ENCODE results near the gene CTNNBL1. TPM values are rescaled to one million over a fixed set of nuclear protein-coding genes. Genes with fewer than 3 reads are reported as not detected.
"Not testable (repeated sequence)": the region's sequence is repeated elsewhere in the genome, so short reads cannot be mapped to it uniquely, and the experiment has no call there.

Gene CTNNBL1
- polyA plus RNA-seq, 1 of the 3 experiments (the other 2 are of a cell fraction), result 29.5 TPM

GRCh38 chr20:37700301-37700700 lies 6.5 kb downstream of the CTNNBL1 start:
- Histone ChIP-seq H3K9me2 (no peaks in the 10 kb centered on the region), H3K27me3 (ENCODE audit: insufficient read depth) (no peaks in the 10 kb centered on the region), H3K4me2 (no peak overlapping the region), H3F3A (replicated peaks; ENCODE audit: insufficient read depth) (no peaks in the 10 kb centered on the region), H3K27ac (ENCODE audit: low read depth in 2 of 2, low read length in 1 of 2) (no peak overlapping the region), H3K79me2 (ENCODE audit: insufficient read depth) (peaks cover 66% of the 10 kb centered on the region), H3K36me3 (replicated peaks in 1 of 2; ENCODE audit: control insufficient read depth in 1 of 2, insufficient read depth in 2 of 2, low read length in 1 of 2) (peaks cover 0 to 3% of the 10 kb centered on the region in 2 experiments), H3K9me3 (no peaks in the 10 kb centered on the region), H3K4me1 (ENCODE audit: control insufficient read depth in 1 of 2, insufficient read depth in 2 of 2, low read depth in 1 of 2, low read length in 1 of 2) (peaks cover 0 to 8% of the 10 kb centered on the region in 2 experiments; a peak in 2 of 4 replicates), H4K20me1 (ENCODE audit: insufficient read depth) (no peaks in the 10 kb centered on the region; the same call in 1 of the 2 replicates), H3K4me3 (ENCODE audit: low read depth in 2 of 2, low read length in 1 of 2) (no peak overlapping the region), H3K9ac (no peak overlapping the region), H2AFZ (ENCODE audit: low read depth) (no peak overlapping the region)
- DNase-seq, result no peak
- 94% methylated on average over 4 of the region's 4 CpGs for WGBS (ENCODE audit: low lambda C conversion rate)
- ChIA-PET POLR2A (no interaction called here), CTCF (interaction anchor here (1.3 to 1.6 kb wide), 3 partner anchors 10 to 60 kb away, joined by 3 to 5 read pairs (median 4); no protein-coding TSS in a partner anchor)
- no peak for TF ChIP-seq SMC3 (IDR thresholded peaks at IDR 0.05; ENCODE audit: low read depth, low read length)
- no peak for TF ChIP-seq PBX3 (IDR thresholded peaks at IDR 0.05)
- TF ChIP-seq EP300 (IDR thresholded peaks at IDR 0.05; ENCODE audit: borderline replicate concordance in 1 of 2, low read depth in 1 of 2, low read length in 1 of 2), result no peak
- TF ChIP-seq GABPA (IDR thresholded peaks at IDR 0.05; ENCODE audit: low read depth), result no peak
- TF ChIP-seq MEF2A (IDR thresholded peaks at IDR 0.05; ENCODE audit: borderline replicate concordance, low read depth), result no peak
- TF ChIP-seq NFIC (IDR thresholded peaks at IDR 0.05; ENCODE audit: borderline replicate concordance), result no peak
- no peak for TF ChIP-seq RXRA (IDR thresholded peaks at IDR 0.05; ENCODE audit: borderline replicate concordance, low read depth)
- no peak for TF ChIP-seq MAX (IDR thresholded peaks at IDR 0.05; ENCODE audit: low read depth)
- no peak for TF ChIP-seq REST (IDR thresholded peaks at IDR 0.05; ENCODE audit: low read depth, low read length)
- TF ChIP-seq POLR2AphosphoS5 (IDR thresholded peaks at IDR 0.05; ENCODE audit: low read depth, low read length), result no peak
- no peak for TF ChIP-seq GATA2 (CRISPR knock-in tag; IDR thresholded peaks at IDR 0.05)
- TF ChIP-seq SIN3A (IDR thresholded peaks at IDR 0.05; ENCODE audit: borderline replicate concordance, low read depth, low read length), result no peak
- TF ChIP-seq FOSL2 (IDR thresholded peaks at IDR 0.05; ENCODE audit: borderline replicate concordance, low read depth), result no peak
- TF ChIP-seq RAD21 (IDR thresholded peaks at IDR 0.05; ENCODE audit: low read length), result no peak
- TF ChIP-seq MXI1 (IDR thresholded peaks at IDR 0.05; ENCODE audit: low read depth, low read length), result no peak

GRCh38 chr20:37701676-37702075 lies 7.8 kb downstream of the CTNNBL1 start:
- DNase-seq; H3K4me3 ChIP-seq (ENCODE audit: low read depth in 2 of 2, low read length in 1 of 2); H3K4me2 ChIP-seq; H3K9me3 ChIP-seq; H3K9me2 ChIP-seq; H2AFZ ChIP-seq (ENCODE audit: low read depth); H3F3A ChIP-seq (replicated peaks; ENCODE audit: insufficient read depth); H3K27me3 ChIP-seq (ENCODE audit: insufficient read depth); H3K36me3 ChIP-seq (replicated peaks in 1 of 2; ENCODE audit: control insufficient read depth in 1 of 2, insufficient read depth in 2 of 2, low read length in 1 of 2); H3K4me1 ChIP-seq (ENCODE audit: control insufficient read depth in 1 of 2, insufficient read depth in 2 of 2, low read depth in 1 of 2, low read length in 1 of 2); H4K20me1 ChIP-seq (ENCODE audit: insufficient read depth); CTCF ChIA-PET; H3K9ac ChIP-seq; POLR2A ChIA-PET; H3K27ac ChIP-seq (ENCODE audit: low read depth in 2 of 2, low read length in 1 of 2): not testable (repeated sequence)
- WGBS (ENCODE audit: low lambda C conversion rate), result 93% methylated on average over 17 of the region's 17 CpGs
- H3K79me2 ChIP-seq (ENCODE audit: insufficient read depth), result peaks cover 65% of the 10 kb centered on the region

All from SK-N-SH (cell line).